GM19395 (cell line): ENCODE data around the gene PCSK6.
"Not testable (repeated sequence)": the region's sequence is repeated elsewhere in the genome, so short reads cannot be mapped to it uniquely, and the experiment has no call there.

Experiments
- ATAC-seq: cut with Tn5 transposase; IDR thresholded peaks from one replicate; pipeline ENCODE4 v1.9.1; 2021; ENCODE audit warnings: mild to moderate bottlenecking, moderate library complexity; ENCODE audit not compliant: unreplicated experiment

Gene PCSK6

DNA sequence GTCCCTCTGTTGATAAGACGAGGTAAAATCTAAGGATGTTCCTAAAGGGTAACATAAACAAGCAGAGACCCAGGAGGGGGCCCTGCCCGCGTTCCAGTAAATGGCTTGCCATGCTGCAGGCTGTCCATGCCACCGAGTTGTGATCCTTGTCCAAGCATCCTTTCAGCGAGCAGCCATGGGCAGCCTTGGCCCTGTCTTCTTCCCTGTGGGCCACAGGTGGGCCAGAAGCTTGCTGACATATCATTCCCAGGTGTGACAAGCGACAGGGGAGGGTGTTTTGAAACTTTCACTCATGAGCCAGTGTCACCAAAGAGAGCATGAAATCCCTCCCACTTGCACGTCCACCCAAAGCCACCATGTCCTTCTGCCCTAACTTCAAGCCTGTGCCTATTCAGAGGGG, 53.7 kb downstream of the PCSK6 start:
- ATAC-seq = no peak

DNA sequence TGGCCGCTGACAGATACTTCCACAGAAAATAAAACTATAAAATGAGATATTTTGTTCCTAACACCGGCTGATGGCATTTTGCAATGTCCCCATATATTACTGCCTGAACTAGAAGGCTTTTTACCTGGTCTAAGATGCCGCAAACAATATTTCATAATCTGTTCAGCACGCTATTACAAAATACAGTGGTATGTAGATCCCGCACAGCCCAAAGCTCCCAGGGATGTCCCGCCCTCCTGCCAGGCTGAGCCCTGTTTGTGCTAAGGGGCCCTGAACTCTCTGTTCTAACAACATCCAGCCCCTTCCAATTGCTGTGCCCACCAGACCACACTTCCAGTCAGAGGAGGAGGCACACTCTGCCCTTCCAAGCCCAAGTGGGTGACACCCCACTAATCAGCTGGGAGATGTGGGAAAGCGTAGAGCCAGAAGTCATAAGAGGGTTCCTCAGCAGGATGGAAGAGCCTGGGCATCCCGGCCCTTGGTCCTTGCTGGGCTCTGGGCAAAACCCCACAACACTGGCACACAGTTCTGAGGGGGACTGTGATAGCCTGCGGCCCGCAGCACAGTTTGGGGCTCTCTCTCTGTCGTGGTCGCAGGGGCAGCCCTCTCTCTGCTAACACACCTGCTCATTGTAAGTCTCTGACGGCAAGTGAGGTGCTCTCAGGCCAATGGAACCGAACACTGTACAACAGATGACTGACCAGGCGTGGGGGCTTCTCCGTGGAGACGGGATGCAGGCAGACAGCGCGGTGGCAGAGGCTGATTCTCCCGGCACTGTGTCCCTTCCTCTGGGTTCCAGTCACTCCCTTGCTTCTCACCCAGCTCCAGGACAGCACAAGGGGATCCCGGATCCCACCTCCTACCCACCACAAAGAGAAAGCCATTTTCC, 55.2 kb downstream of the PCSK6 start:
- no peak for ATAC-seq

GRCh38 chr15:101433396-101433795, 56.1 kb downstream of the PCSK6 start:
- ATAC-seq = no peak

DNA sequence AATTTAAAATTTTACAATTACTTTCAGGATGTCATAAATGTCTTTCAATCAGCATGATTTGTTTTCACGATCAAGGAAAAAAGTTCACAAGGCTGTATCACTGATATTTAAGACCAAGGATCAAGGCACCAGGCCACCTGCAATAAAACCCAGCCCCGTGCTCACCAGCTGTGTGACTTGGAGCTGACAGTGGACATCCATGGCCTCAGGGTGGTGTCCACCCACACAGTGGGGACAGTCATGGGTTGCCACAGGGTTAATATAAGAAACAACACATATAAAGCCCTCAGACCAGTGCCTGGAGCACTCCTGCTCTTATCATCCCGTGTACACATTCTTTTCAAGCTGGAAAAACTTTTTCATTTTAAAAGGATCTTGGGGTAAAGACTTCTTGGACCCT, 56.5 kb downstream of the PCSK6 start:
- ATAC-seq = no peak

GRCh38 chr15:101431748-101432147, 57.8 kb downstream of the PCSK6 start:
- no peak for ATAC-seq

DNA sequence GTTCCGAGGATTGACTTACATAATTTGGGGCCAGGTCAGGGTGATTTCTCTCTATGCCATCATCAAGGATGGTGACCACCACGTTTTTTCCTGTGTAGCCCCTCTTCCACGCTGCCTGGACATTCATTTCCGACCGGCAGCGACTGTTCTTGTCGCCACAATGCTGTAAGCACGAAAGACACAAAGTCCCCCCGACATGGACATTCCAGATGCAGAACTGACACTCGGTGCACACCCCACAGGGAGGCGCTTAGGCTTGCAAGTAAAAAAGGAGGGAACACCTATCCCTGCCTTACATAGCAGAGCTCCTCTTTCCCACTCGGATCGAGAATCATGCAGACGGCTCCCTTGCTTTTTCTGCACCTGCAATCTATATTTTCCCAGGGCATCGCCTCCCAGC, 58.2 kb downstream of the PCSK6 start:
- no peak for ATAC-seq

DNA sequence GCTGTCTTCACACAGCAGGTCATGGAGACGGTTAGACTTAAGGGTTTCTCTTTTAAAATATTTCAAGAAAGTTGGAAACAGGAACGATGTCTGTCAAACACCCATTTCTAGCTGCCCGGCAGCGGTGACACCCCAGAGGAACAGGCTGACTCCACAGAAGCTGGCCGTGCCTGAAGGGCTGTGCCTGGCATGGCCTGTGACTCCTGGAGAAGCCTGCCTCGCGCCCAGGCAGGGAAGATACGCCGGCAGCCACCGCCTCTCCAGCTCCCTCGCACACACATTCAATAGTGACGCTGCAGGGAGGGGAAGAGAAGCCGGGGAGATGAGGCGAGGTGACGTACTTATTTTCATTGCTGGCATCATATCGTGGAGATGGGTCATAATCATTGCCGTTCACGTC, 59.9 kb downstream of the PCSK6 start:
- ATAC-seq = no peak

GRCh38 chr15:101429191-101429590, 60.3 kb downstream of the PCSK6 start:
- no peak for ATAC-seq

GRCh38 chr15:101428758-101429157, 60.7 kb downstream of the PCSK6 start:
- no peak for ATAC-seq

- ATAC-seq = no peak
Observed at GRCh38 chr15:101427606-101428487, 61.7 kb downstream of the PCSK6 start.

- no peak for ATAC-seq
Observed at GRCh38 chr15:101426761-101427333, 62.7 kb downstream of the PCSK6 start.

- no peak for ATAC-seq
Observed at GRCh38 chr15:101425787-101426365, 63.6 kb downstream of the PCSK6 start.

DNA sequence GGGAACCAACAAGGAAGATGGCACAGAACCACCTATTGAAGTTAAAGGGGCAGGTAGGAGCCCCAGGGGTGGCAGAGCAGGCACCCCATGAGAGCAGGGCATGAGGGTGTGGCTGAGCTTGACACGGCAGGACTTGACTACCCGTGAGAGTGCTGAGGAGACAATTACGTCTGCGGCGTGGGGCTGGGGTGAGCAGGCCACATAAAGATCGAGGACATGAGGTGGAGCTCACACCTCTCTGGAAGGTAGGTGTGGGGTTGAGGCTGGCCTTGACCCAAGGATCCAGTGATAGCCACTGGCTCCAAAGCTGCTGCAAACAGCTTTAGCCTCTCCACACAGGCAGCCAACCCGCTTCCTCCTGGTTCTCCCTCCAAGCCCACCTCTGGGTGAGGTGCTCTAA, 64.5 kb downstream of the PCSK6 start:
- no peak for ATAC-seq

GRCh38 chr15:101420232-101420631, 69.3 kb downstream of the PCSK6 start:
- ATAC-seq = no peak

DNA sequence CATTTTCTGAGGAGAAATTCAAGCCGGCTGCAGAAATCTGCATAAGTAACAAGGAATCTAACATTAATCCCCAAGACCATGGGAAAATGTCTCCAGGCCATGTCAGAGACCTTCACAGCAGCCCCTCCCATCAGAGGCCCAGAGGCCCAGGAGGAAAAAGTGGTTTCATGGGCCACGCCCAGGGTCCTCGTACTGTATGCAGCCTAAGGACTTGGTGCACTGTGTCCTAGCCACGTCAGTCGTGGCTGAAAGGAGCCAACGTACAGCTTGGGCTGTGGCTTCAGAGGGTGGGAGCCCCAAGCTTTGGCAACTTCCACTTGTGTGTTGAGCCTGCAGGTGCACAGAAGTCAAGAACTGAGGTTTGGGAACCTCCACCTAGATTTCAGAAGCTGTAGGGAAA, 73.0 kb downstream of the PCSK6 start:
- not testable (repeated sequence) for ATAC-seq

GRCh38 chr15:101413239-101413638, 76.3 kb downstream of the PCSK6 start:
- no peak for ATAC-seq

DNA sequence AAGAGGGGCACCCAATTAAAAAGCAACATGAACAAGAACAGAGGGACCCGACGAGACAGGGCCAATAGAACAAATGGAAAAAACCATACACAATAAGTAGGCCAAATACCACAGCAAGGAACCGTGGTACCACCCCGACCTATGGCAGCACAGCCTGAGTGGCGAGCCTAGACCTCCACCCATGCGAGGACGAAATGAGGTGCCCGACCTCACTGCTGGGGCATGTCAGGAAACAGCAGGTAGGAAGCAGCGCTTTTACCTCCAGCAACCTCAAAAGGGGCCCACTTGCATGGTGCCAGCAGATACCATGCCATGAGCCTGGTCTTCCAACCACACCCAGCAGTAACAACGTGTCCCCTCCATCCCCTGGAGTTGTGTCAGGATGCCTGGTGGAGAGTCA, 77.9 kb downstream of the PCSK6 start:
- no peak for ATAC-seq

GRCh38 chr15:101411085-101411484, 78.4 kb downstream of the PCSK6 start:
- no peak for ATAC-seq

- no peak for ATAC-seq
Observed at GRCh38 chr15:101410612-101411011, 78.9 kb downstream of the PCSK6 start.

- ATAC-seq = no peak
Observed at GRCh38 chr15:101409621-101410020, 79.9 kb downstream of the PCSK6 start.
